Measurements from ENCODE around the gene FBXO21. TPM values are rescaled to one million over a fixed set of nuclear protein-coding genes. Genes with fewer than 3 reads are reported as not detected.

The FBXO21 gene
- total RNA-seq, 3 donors from 2014 or later, result 64.0 to 99.0 (median 65.3) TPM

DNA sequence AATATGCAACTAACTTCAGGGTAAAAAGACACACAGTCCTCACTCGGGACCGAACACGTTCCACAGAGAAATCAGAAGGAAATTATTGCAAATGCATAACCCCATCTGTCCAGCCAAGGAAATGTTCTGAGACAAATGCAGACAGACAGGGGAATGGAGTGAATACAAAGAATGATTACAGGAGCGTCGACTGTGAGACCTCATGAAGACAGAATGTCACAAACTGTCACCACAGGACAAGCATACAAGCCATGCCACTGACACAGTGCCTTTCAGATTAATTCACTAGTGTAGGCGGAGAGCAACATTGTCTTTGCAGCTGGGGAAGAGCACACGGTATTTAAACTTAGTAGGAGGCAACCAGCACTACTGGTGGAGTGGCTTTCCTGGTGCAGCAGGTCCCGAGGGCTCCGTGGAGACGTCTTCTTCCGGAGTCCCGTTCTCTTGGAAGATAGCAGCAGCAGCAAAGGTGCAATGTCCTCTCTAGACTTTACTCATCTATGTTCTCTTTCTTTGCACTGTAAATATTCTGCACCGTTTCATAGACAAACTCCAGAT is 44.6 kb downstream of the FBXO21 start:
- H3K9me3 ChIP-seq, result no peaks in the 10 kb centered on the region
- TF ChIP-seq POLR2AphosphoS5 (IDR thresholded peaks at IDR 0.05) (no peak), POLR2A (IDR thresholded peaks at IDR 0.05) (no peak)
- TF ChIP-seq, protein P1, sequence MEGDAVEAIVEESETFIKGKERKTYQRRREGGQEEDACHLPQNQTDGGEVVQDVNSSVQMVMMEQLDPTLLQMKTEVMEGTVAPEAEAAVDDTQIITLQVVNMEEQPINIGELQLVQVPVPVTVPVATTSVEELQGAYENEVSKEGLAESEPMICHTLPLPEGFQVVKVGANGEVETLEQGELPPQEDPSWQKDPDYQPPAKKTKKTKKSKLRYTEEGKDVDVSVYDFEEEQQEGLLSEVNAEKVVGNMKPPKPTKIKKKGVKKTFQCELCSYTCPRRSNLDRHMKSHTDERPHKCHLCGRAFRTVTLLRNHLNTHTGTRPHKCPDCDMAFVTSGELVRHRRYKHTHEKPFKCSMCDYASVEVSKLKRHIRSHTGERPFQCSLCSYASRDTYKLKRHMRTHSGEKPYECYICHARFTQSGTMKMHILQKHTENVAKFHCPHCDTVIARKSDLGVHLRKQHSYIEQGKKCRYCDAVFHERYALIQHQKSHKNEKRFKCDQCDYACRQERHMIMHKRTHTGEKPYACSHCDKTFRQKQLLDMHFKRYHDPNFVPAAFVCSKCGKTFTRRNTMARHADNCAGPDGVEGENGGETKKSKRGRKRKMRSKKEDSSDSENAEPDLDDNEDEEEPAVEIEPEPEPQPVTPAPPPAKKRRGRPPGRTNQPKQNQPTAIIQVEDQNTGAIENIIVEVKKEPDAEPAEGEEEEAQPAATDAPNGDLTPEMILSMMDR (IDR thresholded peaks at IDR 0.05), result no peak
- no peaks in the 10 kb centered on the region for H3K36me3 ChIP-seq
- H3K4me1 ChIP-seq, result no peaks in the 10 kb centered on the region
- no peaks in the 10 kb centered on the region for H3K27me3 ChIP-seq
- intact Hi-C loops (cut with DNase I; ENCODE audit: low total_unique reads), result no loop called here
- H3K27ac ChIP-seq, result no peak overlapping the region
- DNase-seq (ENCODE audit: low spot score in 2 of 2), result no peak
- no peak overlapping the region for H3K4me3 ChIP-seq

- DNase-seq (ENCODE audit: low spot score in 2 of 2), result no peak
- Histone ChIP-seq H3K27me3 (no peaks in the 10 kb centered on the region), H3K4me1 (no peaks in the 10 kb centered on the region), H3K4me3 (no peak overlapping the region), H3K36me3 (no peaks in the 10 kb centered on the region), H3K9me3 (no peaks in the 10 kb centered on the region), H3K27ac (no peak overlapping the region)
- TF ChIP-seq, protein P1 (IDR thresholded peaks at IDR 0.05), result no peak
- no peak for TF ChIP-seq POLR2AphosphoS5 (IDR thresholded peaks at IDR 0.05)
- no peak for TF ChIP-seq POLR2A (IDR thresholded peaks at IDR 0.05)
- intact Hi-C loops (cut with DNase I; ENCODE audit: low total_unique reads), result loop anchor here (1.0 kb wide), 1 partner anchor 12 kb away; no protein-coding TSS in a partner anchor
Observed at GRCh38 chr12:117144599-117144998, 45.7 kb downstream of the FBXO21 start.

DNA sequence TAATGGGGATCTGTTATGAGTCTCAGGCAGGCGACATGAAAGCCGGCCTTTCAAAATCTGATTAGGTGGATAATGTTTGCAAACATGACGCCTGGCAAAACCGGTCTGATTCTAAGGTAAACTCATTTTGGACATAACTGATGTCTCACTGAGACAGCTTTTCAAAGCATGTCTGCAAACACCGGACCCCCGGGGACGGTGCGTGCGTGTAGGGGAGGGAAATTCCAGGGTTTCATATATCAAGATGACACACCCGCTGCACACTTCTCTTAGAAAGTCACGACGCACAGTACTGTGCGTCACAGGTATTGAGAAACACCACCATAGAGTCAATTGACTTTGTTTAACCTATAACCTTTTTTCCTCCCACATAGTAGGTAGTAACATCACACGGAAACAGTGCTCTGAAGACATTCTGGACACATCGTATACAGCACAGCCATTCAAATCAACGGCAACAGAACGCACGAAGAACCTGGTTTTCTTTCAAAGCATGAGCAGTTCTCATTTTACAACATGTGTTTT is 47.2 kb downstream of the FBXO21 start:
- Histone ChIP-seq H3K27me3 (no peaks in the 10 kb centered on the region), H3K36me3 (no peaks in the 10 kb centered on the region), H3K4me1 (no peaks in the 10 kb centered on the region), H3K4me3 (no peak overlapping the region), H3K27ac (no peak overlapping the region), H3K9me3 (no peaks in the 10 kb centered on the region)
- no peak for DNase-seq (ENCODE audit: low spot score in 2 of 2)
- intact Hi-C loops (cut with DNase I; ENCODE audit: low total_unique reads), result no loop called here
- TF ChIP-seq POLR2A (IDR thresholded peaks at IDR 0.05), result no peak
- no peak for TF ChIP-seq POLR2AphosphoS5 (IDR thresholded peaks at IDR 0.05)
- TF ChIP-seq, protein P1 (IDR thresholded peaks at IDR 0.05), result no peak

- DNase-seq (ENCODE audit: low spot score in 2 of 2), result no peak
- intact Hi-C loops (cut with DNase I; ENCODE audit: low total_unique reads), result no loop called here
- no peak for TF ChIP-seq POLR2AphosphoS5 (IDR thresholded peaks at IDR 0.05)
- TF ChIP-seq POLR2A (IDR thresholded peaks at IDR 0.05), result no peak
- TF ChIP-seq, protein P1 (IDR thresholded peaks at IDR 0.05), result no peak
Observed at GRCh38 chr12:117142094-117142493, 48.2 kb downstream of the FBXO21 start.

GRCh38 chr12:117141097-117141898 is 49.0 kb downstream of the FBXO21 start:
- no peaks in the 10 kb centered on the region for H3K9me3 ChIP-seq
- no peaks in the 10 kb centered on the region for H3K36me3 ChIP-seq
- no peaks in the 10 kb centered on the region for H3K27me3 ChIP-seq
- H3K27ac ChIP-seq, result no peak overlapping the region
- TF ChIP-seq, protein P1 (IDR thresholded peaks at IDR 0.05), result no peak
- H3K4me1 ChIP-seq, result no peaks in the 10 kb centered on the region
- intact Hi-C loops (cut with DNase I; ENCODE audit: low total_unique reads), result no loop called here
- DNase-seq (ENCODE audit: low spot score in 2 of 2), result no peak
- H3K4me3 ChIP-seq, result no peak overlapping the region

More at GRCh38 chr12:117142094-117142493, 48.2 kb downstream of the FBXO21 start:
- Histone ChIP-seq H3K9me3 (no peaks in the 10 kb centered on the region), H3K36me3 (no peaks in the 10 kb centered on the region), H3K4me3 (no peak overlapping the region), H3K27me3 (no peaks in the 10 kb centered on the region), H3K4me1 (no peaks in the 10 kb centered on the region), H3K27ac (no peak overlapping the region)
